ENCODE data around the gene COL6A2. TPM values are rescaled to one million over a fixed set of nuclear protein-coding genes. Genes with fewer than 3 reads are reported as not detected.

The COL6A2 gene
- total RNA-seq, 2 donors from 2014 or later: 10.8 to 11.3 TPM

GRCh38 chr21:46087641-46088040 is 10.3 kb upstream of the COL6A2 start:
- H3K27ac Mint-ChIP-seq: no peak overlapping the region
- no peaks in the 10 kb centered on the region for H3K27me3 Mint-ChIP-seq (ENCODE audit: low read depth)
- peaks cover 13 to 19% of the 10 kb centered on the region in 2 donors for H3K9me3 Mint-ChIP-seq
- H3K4me1 Mint-ChIP-seq (ENCODE audit: low read depth): no peaks in the 10 kb centered on the region
- DNase-seq (no peak), ATAC-seq (replicated peaks in 1 of 2) (no peak)
- peaks cover 10 to 13% of the 10 kb centered on the region in 2 donors for H3K36me3 Mint-ChIP-seq (ENCODE audit: insufficient read depth in 2 of 2)
- H3K4me3 Mint-ChIP-seq: no peak overlapping the region

- Mint-ChIP-seq H3K27me3 (ENCODE audit: low read depth) (no peaks in the 10 kb centered on the region), H3K36me3 (ENCODE audit: insufficient read depth in 2 of 2) (peaks cover 10 to 13% of the 10 kb centered on the region in 2 donors), H3K27ac (no peak overlapping the region), H3K9me3 (peaks cover 13 to 19% of the 10 kb centered on the region in 2 donors), H3K4me3 (no peak overlapping the region), H3K4me1 (ENCODE audit: low read depth) (no peaks in the 10 kb centered on the region)
- DNase-seq (no peak), ATAC-seq (replicated peaks in 1 of 2) (no peak)
Measured at GRCh38 chr21:46088189-46088588, 9.7 kb upstream of the COL6A2 start.

- H3K27me3 Mint-ChIP-seq (ENCODE audit: low read depth): no peaks in the 10 kb centered on the region
- no peak overlapping the region for H3K27ac Mint-ChIP-seq
- no peak for DNase-seq
- H3K4me3 Mint-ChIP-seq: no peak overlapping the region
- peaks cover 13 to 19% of the 10 kb centered on the region in 2 donors for H3K9me3 Mint-ChIP-seq
- H3K36me3 Mint-ChIP-seq (ENCODE audit: insufficient read depth in 2 of 2): peaks cover 10 to 13% of the 10 kb centered on the region in 2 donors
- no peak for ATAC-seq (replicated peaks in 1 of 2)
- no peaks in the 10 kb centered on the region for H3K4me1 Mint-ChIP-seq (ENCODE audit: low read depth)
Measured at GRCh38 chr21:46089285-46089684, 8.6 kb upstream of the COL6A2 start.

GRCh38 chr21:46091118-46091517 is 6.8 kb upstream of the COL6A2 start:
- peaks cover 10 to 13% of the 10 kb centered on the region in 2 donors for H3K36me3 Mint-ChIP-seq (ENCODE audit: insufficient read depth in 2 of 2)
- peaks cover 13 to 19% of the 10 kb centered on the region in 2 donors for H3K9me3 Mint-ChIP-seq
- H3K4me1 Mint-ChIP-seq (ENCODE audit: low read depth): no peaks in the 10 kb centered on the region
- no peak for ATAC-seq (replicated peaks in 1 of 2)
- no peaks in the 10 kb centered on the region for H3K27me3 Mint-ChIP-seq (ENCODE audit: low read depth)
- H3K4me3 Mint-ChIP-seq: no peak overlapping the region
- DNase-seq: no peak
- H3K27ac Mint-ChIP-seq: peak overlapping the region; percentile 32

DNA sequence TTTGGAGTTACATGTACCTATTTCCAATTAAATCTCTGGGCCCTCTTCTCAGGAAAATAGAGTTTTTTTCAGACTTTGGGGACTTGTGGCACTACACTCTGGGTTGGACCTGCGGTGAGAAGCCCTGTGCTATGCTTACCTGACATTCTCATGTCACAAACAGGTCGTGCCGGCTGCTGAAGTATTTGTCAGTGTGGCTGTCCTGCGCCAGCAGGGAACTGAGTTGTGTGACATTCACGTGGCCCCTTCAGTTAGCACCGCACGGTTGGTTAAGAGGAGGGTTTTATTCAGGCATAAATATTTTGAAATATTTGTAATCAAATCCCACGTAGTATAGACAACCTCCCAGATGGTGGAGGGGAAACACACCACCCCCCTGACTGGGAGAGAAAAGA is 6.3 kb upstream of the COL6A2 start:
- DNase-seq (no peak), ATAC-seq (replicated peaks in 1 of 2) (no peak)
- Mint-ChIP-seq H3K4me3 (no peak overlapping the region), H3K4me1 (ENCODE audit: low read depth) (no peaks in the 10 kb centered on the region), H3K9me3 (peaks cover 13 to 19% of the 10 kb centered on the region in 2 donors), H3K36me3 (ENCODE audit: insufficient read depth in 2 of 2) (peaks cover 9 to 13% of the 10 kb centered on the region in 2 donors), H3K27me3 (ENCODE audit: low read depth) (peaks cover under 1% of the 10 kb centered on the region), H3K27ac (no peak overlapping the region)

DNA sequence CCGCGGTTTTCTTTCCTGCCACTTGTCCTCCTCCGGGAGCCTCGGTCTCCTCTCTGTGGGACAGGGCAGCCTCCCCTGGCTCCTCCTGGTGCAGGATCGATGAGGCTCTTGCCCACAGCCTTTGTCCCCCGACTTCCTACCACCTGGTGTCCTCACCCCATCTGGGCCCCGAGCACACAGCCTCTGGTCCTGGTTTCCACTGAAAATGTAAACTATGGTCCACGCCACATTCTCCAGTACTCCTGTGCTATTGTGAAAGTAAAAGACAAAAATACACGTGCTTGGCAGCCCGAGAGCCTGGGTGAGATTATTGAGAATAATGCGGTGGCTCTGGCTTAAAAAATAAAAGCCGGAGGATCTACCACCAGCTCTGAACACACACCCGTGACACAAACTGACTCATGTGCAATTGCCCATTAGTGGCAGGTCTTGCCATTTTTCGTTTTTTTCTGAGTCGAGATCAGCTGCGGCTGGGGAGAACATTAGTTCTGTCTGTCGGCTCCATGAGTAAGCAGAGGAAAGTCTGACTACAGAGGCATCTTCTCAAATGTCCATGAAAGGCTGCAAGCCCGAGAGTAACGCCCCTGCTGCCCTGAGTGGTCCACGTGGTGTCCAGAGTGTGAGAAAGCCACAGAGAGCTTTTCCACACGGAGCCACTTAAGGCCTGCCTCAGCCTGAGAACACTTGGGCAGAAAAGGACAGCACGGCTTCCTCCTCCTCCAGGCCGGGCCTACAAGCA is 5.7 kb upstream of the COL6A2 start:
- no peak for ATAC-seq (replicated peaks in 1 of 2)
- H3K27ac Mint-ChIP-seq: no peak overlapping the region
- H3K36me3 Mint-ChIP-seq (ENCODE audit: insufficient read depth in 2 of 2): peaks cover 6 to 10% of the 10 kb centered on the region in 2 donors
- DNase-seq: no peak
- H3K4me1 Mint-ChIP-seq (ENCODE audit: low read depth): no peaks in the 10 kb centered on the region
- peaks cover 6% of the 10 kb centered on the region for H3K27me3 Mint-ChIP-seq (ENCODE audit: low read depth)
- H3K9me3 Mint-ChIP-seq: peaks cover 10 to 15% of the 10 kb centered on the region in 2 donors
- H3K4me3 Mint-ChIP-seq: no peak overlapping the region

GRCh38 chr21:46092811-46093667 is 4.9 kb upstream of the COL6A2 start:
- Mint-ChIP-seq H3K9me3 (peaks cover 10 to 15% of the 10 kb centered on the region in 2 donors), H3K4me3 (no peak overlapping the region), H3K27ac (no peak overlapping the region), H3K4me1 (ENCODE audit: low read depth) (no peaks in the 10 kb centered on the region), H3K36me3 (ENCODE audit: insufficient read depth in 2 of 2) (peaks cover 6 to 10% of the 10 kb centered on the region in 2 donors), H3K27me3 (ENCODE audit: low read depth) (peaks cover 6% of the 10 kb centered on the region)
- ATAC-seq (replicated peaks in 1 of 2): no peak
- DNase-seq: no peak

GRCh38 chr21:46093668-46094400 is 4.1 kb upstream of the COL6A2 start:
- DNase-seq: no peak
- no peak overlapping the region for H3K4me3 Mint-ChIP-seq
- H3K4me1 Mint-ChIP-seq (ENCODE audit: low read depth): peaks cover under 1% of the 10 kb centered on the region
- ATAC-seq (replicated peaks in 1 of 2): no peak
- H3K9me3 Mint-ChIP-seq: peaks cover 8 to 12% of the 10 kb centered on the region in 2 donors
- peaks cover 4 to 8% of the 10 kb centered on the region in 2 donors for H3K36me3 Mint-ChIP-seq (ENCODE audit: insufficient read depth in 2 of 2)
- H3K27ac Mint-ChIP-seq: no peak overlapping the region
- peaks cover 6% of the 10 kb centered on the region for H3K27me3 Mint-ChIP-seq (ENCODE audit: low read depth)

GRCh38 chr21:46094401-46095082 is 3.4 kb upstream of the COL6A2 start:
- DNase-seq (no peak), ATAC-seq (replicated peaks in 1 of 2) (no peak)
- no peak overlapping the region for H3K27ac Mint-ChIP-seq
- H3K4me1 Mint-ChIP-seq (ENCODE audit: low read depth): peaks cover 4% of the 10 kb centered on the region
- H3K9me3 Mint-ChIP-seq: peaks cover 8 to 12% of the 10 kb centered on the region in 2 donors
- H3K4me3 Mint-ChIP-seq: no peak overlapping the region
- H3K27me3 Mint-ChIP-seq (ENCODE audit: low read depth): peaks cover 6% of the 10 kb centered on the region
- H3K36me3 Mint-ChIP-seq (ENCODE audit: insufficient read depth in 2 of 2): peaks cover 3 to 8% of the 10 kb centered on the region in 2 donors

GRCh38 chr21:46095083-46095719 is 2.7 kb upstream of the COL6A2 start:
- Mint-ChIP-seq H3K27me3 (ENCODE audit: low read depth) (peaks cover 11% of the 10 kb centered on the region), H3K4me1 (ENCODE audit: low read depth) (peaks cover 4% of the 10 kb centered on the region), H3K36me3 (ENCODE audit: insufficient read depth in 2 of 2) (peaks cover 3 to 8% of the 10 kb centered on the region in 2 donors), H3K4me3 (no peak overlapping the region), H3K27ac (no peak overlapping the region), H3K9me3 (peaks cover 7 to 10% of the 10 kb centered on the region in 2 donors)
- DNase-seq: no peak
- ATAC-seq (replicated peaks in 1 of 2): no peak

DNA sequence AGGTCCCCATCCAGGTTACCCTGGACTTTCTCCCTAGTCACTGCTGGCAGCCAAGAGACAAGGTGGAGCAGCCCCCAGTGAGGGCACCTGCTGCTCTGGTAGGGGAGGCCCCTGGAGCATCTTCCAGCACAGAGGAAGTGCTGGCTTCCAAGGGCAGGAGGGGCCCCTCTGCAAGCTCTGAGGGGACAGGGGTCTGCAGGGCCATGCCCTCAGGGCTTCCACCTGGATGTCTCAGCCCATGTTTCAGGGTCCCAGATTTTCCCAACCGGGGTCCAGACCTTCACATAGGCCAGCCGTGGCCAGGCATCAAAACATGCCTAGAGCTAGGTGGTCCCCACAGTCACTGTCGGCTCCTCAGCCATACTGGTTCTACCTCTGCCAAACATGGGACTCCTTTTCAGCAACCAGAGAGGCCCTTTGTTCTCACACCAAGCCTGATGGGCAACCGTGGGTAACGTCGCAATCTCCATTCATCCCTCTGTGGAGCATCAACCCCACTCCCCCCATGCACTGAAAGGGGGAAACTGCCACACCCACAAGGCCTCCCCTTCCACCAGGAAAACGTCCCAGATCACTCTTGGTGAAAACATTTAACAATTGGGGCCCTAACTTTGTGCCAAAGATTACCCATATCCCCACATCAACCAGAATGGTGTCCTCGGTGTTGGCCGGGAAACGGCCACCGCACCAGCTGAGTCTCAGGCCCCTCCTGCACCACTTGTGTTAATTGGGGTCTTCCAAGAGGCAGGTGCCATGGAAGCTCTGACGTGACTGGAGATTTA is 1.9 kb upstream of the COL6A2 start:
- Mint-ChIP-seq H3K27ac (no peak overlapping the region), H3K9me3 (peaks cover 4% of the 10 kb centered on the region in 2 donors), H3K27me3 (ENCODE audit: low read depth) (peaks cover 19% of the 10 kb centered on the region), H3K4me3 (peak overlapping the region in 1 of 2 donors; percentile 59), H3K36me3 (ENCODE audit: insufficient read depth in 2 of 2) (peaks cover 3 to 5% of the 10 kb centered on the region in 2 donors), H3K4me1 (ENCODE audit: low read depth) (peaks cover 8% of the 10 kb centered on the region)
- DNase-seq: no peak
- no peak for ATAC-seq (replicated peaks in 1 of 2)
